B cell (primary cell): Measurements from ENCODE around the gene RNF157. TPM values are rescaled to one million over a fixed set of nuclear protein-coding genes. Genes with fewer than 3 reads are reported as not detected.

Experiments
- ATAC-seq: fragments of 200-7000 bp; cut with Tn5 transposase; one replicate; pipeline ENCODE4 v1.10.0; 2021; ENCODE audit warnings: low read depth, mild to moderate bottlenecking, moderate number of reproducible peaks, moderate library complexity
- CTCF ChIA-PET: fragments of 350-600 bp; sonication (Branson Sonifier 250); formaldehyde crosslinking; loops from one replicate; lab custom pipeline; 2021; ENCODE audit warnings: antibody characterized with exemption, inconsistent platforms; lab: Charles Lee
- POLR2A ChIA-PET: fragments of 350-600 bp; sonication (Branson Sonifier 250); formaldehyde crosslinking; loops from one replicate; lab custom pipeline; 2021; ENCODE audit warnings: antibody characterized with exemption; lab: Charles Lee
- DNase-seq: peaks from one replicate; pipeline ENCODE4 v3.0.0; 2013
- H2AFZ ChIP-seq: 2 replicates; pipeline ENCODE4 v1.6.1; 2012; ENCODE audit warnings: mild to moderate bottlenecking, low read depth, low read length; ENCODE audit not compliant: insufficient read depth, poor library complexity, severe bottlenecking
- H3K27ac ChIP-seq, 2 donors: 1 replicate in 1 of 2; 2 replicates in 1 of 2; pipeline ENCODE4 v1.5.1; 2012 to 2013; ENCODE audit warnings: low read length in 2 of 2, mild to moderate bottlenecking in 2 of 2, moderate library complexity in 1 of 2
- H3K27me3 ChIP-seq, 4 experiments: fragments of 200-600 bp in 1 of 4; sonication (generic) in 1 of 4; replicated peaks in 1 of 4; 1 replicate in 2 of 4; 2 replicates in 2 of 4; pipeline versions ENCODE4 v1.6.1 to v1.7.0; 2013 to 2016; ENCODE audit warnings: low read length in 3 of 4, mild to moderate bottlenecking in 2 of 4, mixed read lengths in 1 of 4, moderate library complexity in 1 of 4; ENCODE audit not compliant: insufficient read depth in 4 of 4, control insufficient read depth in 3 of 4; ENCODE audit errors: control extremely low read depth in 1 of 4
- H3K36me3 ChIP-seq, 2 experiments: replicated peaks in 1 of 2; 1 replicate in 1 of 2; 2 replicates in 1 of 2; pipeline versions ENCODE4 v1.6.1 to v1.7.1; 2013; ENCODE audit warnings: low read length in 1 of 2; ENCODE audit not compliant: insufficient read depth in 2 of 2, control insufficient read depth in 1 of 2; ENCODE audit errors: control extremely low read depth in 1 of 2, extremely low read depth in 1 of 2
- H3K4me1 ChIP-seq, 2 donors: fragments of 200-600 bp in 1 of 2; sonication (generic) in 1 of 2; 1 replicate in 1 of 2; 2 replicates in 1 of 2; pipeline versions ENCODE4 v1.5.1 to v1.6.1; 2013 to 2017; ENCODE audit warnings: low read length in 2 of 2; ENCODE audit not compliant: control insufficient read depth in 2 of 2, insufficient read depth in 2 of 2
- H3K4me2 ChIP-seq: replicated peaks from 2 replicates; pipeline ENCODE3; 2012; ENCODE audit warnings: mild to moderate bottlenecking, low read depth, low read length; ENCODE audit not compliant: poor library complexity, severe bottlenecking
- H3K4me3 ChIP-seq, 5 experiments: fragments of 200-600 bp in 1 of 5; sonication (generic) in 1 of 5; 1 replicate in 3 of 5; 2 replicates in 2 of 5; pipeline versions ENCODE4 v1.5.1 to v1.7.0; 2011 to 2016; ENCODE audit warnings: low read length in 4 of 5, mild to moderate bottlenecking in 4 of 5, low read depth in 2 of 5, control low read depth in 1 of 5, moderate library complexity in 1 of 5; ENCODE audit not compliant: insufficient read depth in 1 of 5; ENCODE audit errors: control extremely low read depth in 1 of 5, extremely low read depth in 1 of 5
- H3K79me2 ChIP-seq: fragments of 200-600 bp; sonication (generic); one replicate; pipeline ENCODE4 v1.6.0; 2016; ENCODE audit warnings: low read length; ENCODE audit not compliant: control insufficient read depth, insufficient read depth
- H3K9ac ChIP-seq: fragments of 200-600 bp; sonication (generic); 2 replicates; pipeline ENCODE4 v1.6.1; 2017; ENCODE audit warnings: mild to moderate bottlenecking, low read length, moderate library complexity
- H3K9me3 ChIP-seq, 3 donors: one replicate each; pipeline versions ENCODE4 v1.6.1 to v1.7.1; 2013; ENCODE audit warnings: low read length in 2 of 3; ENCODE audit not compliant: control insufficient read depth in 2 of 3, insufficient read depth in 1 of 3; ENCODE audit errors: control extremely low read depth in 1 of 3
- H4K20me1 ChIP-seq: 2 replicates; pipeline ENCODE4 v1.6.0; 2012; ENCODE audit warnings: mild to moderate bottlenecking, low read length; ENCODE audit not compliant: insufficient read depth, control insufficient read depth, poor library complexity, severe bottlenecking
- H3K27ac Mint-ChIP-seq: one replicate; pipeline ENCODE4 v1.8.0; 2021; ENCODE audit warnings: mixed read lengths
- H3K27me3 Mint-ChIP-seq: one replicate; pipeline ENCODE4 v1.8.0; 2021; ENCODE audit warnings: mixed read lengths
- H3K4me1 Mint-ChIP-seq: one replicate; pipeline ENCODE4 v1.8.0; 2021; ENCODE audit warnings: mixed read lengths
- H3K4me3 Mint-ChIP-seq: one replicate; pipeline ENCODE4 v1.8.0; 2021; ENCODE audit warnings: mixed read lengths
- H3K9me3 Mint-ChIP-seq: one replicate; pipeline ENCODE4 v1.8.0; 2022; ENCODE audit warnings: mixed read lengths; ENCODE audit not compliant: insufficient read depth
- CTCF ChIP-seq: fragments of 200-600 bp; IDR thresholded peaks from one replicate; pipeline ENCODE4 v1.8.0; 2022; ENCODE audit warnings: antibody characterized with exemption, mild to moderate bottlenecking
- EZH2 ChIP-seq: IDR thresholded peaks from 2 replicates; pipeline ENCODE4 v1.6.1; 2012; ENCODE audit warnings: borderline replicate concordance, low read depth, mild to moderate bottlenecking, moderate library complexity, low read length; ENCODE audit not compliant: insufficient read depth, poor library complexity, severe bottlenecking
- WGBS: methylation state at CpG from one replicate; pipeline ENCODE4 v1.1.5; 2013; ENCODE audit warnings: missing lambda C conversion rate; ENCODE audit not compliant: insufficient coverage; 5-methylcytosine and 5-hydroxymethylcytosine counted together
- intact Hi-C: fragments of 100-400 bp; cut with micrococcal nuclease; formaldehyde crosslinking; loops from one replicate; pipeline ENCODE4 v1.10.0; 2022
- polyA plus RNA-seq: library from polyadenylated mRNA; depleted of rRNA; stranded (reverse); fragments of >200 nt; gene quantifications from 2 replicates; pipeline ENCODE4 v1.2.3, GENCODE V29; 2012
- total RNA-seq, 2 donors: library from RNA; stranded (reverse); fragments of 120-200 nt in 1 of 2; gene quantifications; 1 replicate in 1 of 2; 2 replicates in 1 of 2; pipeline versions ENCODE4 v1.2.3 to v1.2.4, GENCODE V29; 2013 to 2022

Gene RNF157
- total and polyA plus RNA-seq, 2 donors (not counting 1 experiment from before 2014, with no cell fraction given), result 0.54 to 1.2 TPM

DNA sequence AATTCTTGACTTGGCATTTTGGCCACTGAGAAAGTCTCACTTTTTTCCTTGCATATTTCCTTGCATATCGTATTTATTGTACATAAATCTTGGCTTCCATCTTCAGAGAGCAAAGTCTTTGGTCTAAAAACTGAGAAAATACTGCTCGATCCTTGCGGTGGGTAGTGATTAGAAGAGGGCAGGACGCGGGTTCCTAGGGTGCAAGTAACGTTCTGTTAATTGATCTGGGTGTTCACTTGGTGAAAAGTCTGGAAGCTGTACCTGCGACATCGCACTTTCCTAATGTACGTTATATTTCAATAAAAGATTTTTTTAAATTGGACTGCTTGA lies 24.1 kb upstream of the RNF157 start:
- H3K4me2 ChIP-seq, result peak overlapping the region; percentile 46
- no peak for TF ChIP-seq EZH2
- H3K79me2 ChIP-seq, result peaks cover 41% of the 10 kb centered on the region
- no peaks in the 10 kb centered on the region for H3K9me3 ChIP-seq
- no peaks in the 10 kb centered on the region for H3K27me3 ChIP-seq
- H3K4me1 Mint-ChIP-seq, result peaks cover 74% of the 10 kb centered on the region
- peak overlapping the region; percentile 83 for H3K27ac Mint-ChIP-seq
- CTCF ChIA-PET, result interaction anchor here (0.8 to 8.2 kb wide), 13 partner anchors 8 to 250 kb away, joined by 3 to 66 read pairs (median 4); no protein-coding TSS in a partner anchor
- peaks cover 81 to 87% of the 10 kb centered on the region in 2 donors for H3K4me1 ChIP-seq
- H4K20me1 ChIP-seq, result peaks cover 12% of the 10 kb centered on the region
- WGBS, result 44% methylated on average over 4 of the region's 9 CpGs
- H3K4me3 Mint-ChIP-seq, result peak overlapping the region; percentile 67
- peaks cover 0 to 10% of the 10 kb centered on the region in 2 experiments for H3K36me3 ChIP-seq
- H3K9me3 Mint-ChIP-seq, result no peaks in the 10 kb centered on the region
- H3K9ac ChIP-seq, result peak overlapping the region; percentile 26
- POLR2A ChIA-PET, result interaction anchor here (0.6 to 3.3 kb wide), 8 partner anchors 9 to 292 kb away, joined by 3 to 44 read pairs (median 4); no protein-coding TSS in a partner anchor
- no peak for DNase-seq
- H3K27ac ChIP-seq, result peak overlapping the region; percentile 37 to 57
- no peaks in the 10 kb centered on the region for H3K27me3 Mint-ChIP-seq
- H2AFZ ChIP-seq, result no peak overlapping the region
- intact Hi-C loops, result loop anchor here (1.0 to 10.0 kb wide), 5 partner anchors 8 to 482 kb away; partner anchors contain the start of genes MRPL38 and RNF157
- ATAC-seq, result no peak
- H3K4me3 ChIP-seq, result peak overlapping the region in 2 of 5 experiments; percentile 11 to 17

GRCh38 chr17:76263896-76264295 lies 23.6 kb upstream of the RNF157 start:
- no peak overlapping the region for H2AFZ ChIP-seq
- no peak for ATAC-seq
- WGBS, result 95% methylated on average over 3 of the region's 5 CpGs
- H3K4me1 Mint-ChIP-seq, result peaks cover 72% of the 10 kb centered on the region
- no peak overlapping the region for H3K4me3 ChIP-seq
- DNase-seq, result no peak
- CTCF ChIA-PET, result interaction anchor here (0.8 to 8.2 kb wide), 13 partner anchors 10 to 250 kb away, joined by 3 to 66 read pairs (median 5); no protein-coding TSS in a partner anchor
- H3K9me3 Mint-ChIP-seq, result no peaks in the 10 kb centered on the region
- H3K27me3 Mint-ChIP-seq, result no peaks in the 10 kb centered on the region
- H3K79me2 ChIP-seq, result peaks cover 36% of the 10 kb centered on the region
- H3K36me3 ChIP-seq, result peaks cover 0 to 5% of the 10 kb centered on the region in 2 experiments
- peaks cover 10% of the 10 kb centered on the region for H4K20me1 ChIP-seq
- H3K4me1 ChIP-seq, result peaks cover 76 to 82% of the 10 kb centered on the region in 2 donors
- TF ChIP-seq CTCF, result no peak
- TF ChIP-seq EZH2, result no peak
- peak overlapping the region; percentile 46 for H3K4me2 ChIP-seq
- H3K27ac ChIP-seq, result peak overlapping the region in 1 of 2 donors; percentile 57
- intact Hi-C loops, result loop anchor here (1.0 to 10.0 kb wide), 6 partner anchors 8 to 481 kb away; partner anchors contain the start of genes MRPL38 and RNF157
- H3K9me3 ChIP-seq, result no peaks in the 10 kb centered on the region
- H3K27ac Mint-ChIP-seq, result peak overlapping the region; percentile 92
- H3K4me3 Mint-ChIP-seq, result peak overlapping the region; percentile 50
- H3K9ac ChIP-seq, result no peak overlapping the region
- POLR2A ChIA-PET, result interaction anchor here (0.5 to 3.3 kb wide), 3 partner anchors 10 to 292 kb away, joined by 3 to 44 read pairs (median 10); no protein-coding TSS in a partner anchor
- H3K27me3 ChIP-seq, result no peaks in the 10 kb centered on the region
